Lung (tissue), 12 donors: ENCODE data around the gene BCORL1. TPM values are rescaled to one million over a fixed set of nuclear protein-coding genes. Genes with fewer than 3 reads are reported as not detected.

Experiments
- ATAC-seq: fragments of 200-7000 bp; cut with Tn5 transposase; one replicate; pipeline ENCODE4 v1.9.1; 2020; ENCODE audit warnings: moderate number of reproducible peaks; ENCODE audit not compliant: insufficient read depth, low FRiP score
- DNase-seq, 3 donors: peaks; one replicate each; pipeline ENCODE4 v3.0.0-alpha.2; 2013 to 2017
- H3K27ac ChIP-seq, 2 donors: one replicate each; pipeline ENCODE4 v1.5.1; 2013; ENCODE audit warnings: mild to moderate bottlenecking in 2 of 2, moderate library complexity in 2 of 2, control low read depth in 1 of 2, inconsistent platforms in 1 of 2, low read depth in 1 of 2, low read length in 1 of 2
- H3K27me3 ChIP-seq, 3 donors: one replicate each; pipeline ENCODE4 v1.5.1; 2013; ENCODE audit warnings: low read length in 2 of 3; ENCODE audit not compliant: control insufficient read depth in 3 of 3, insufficient read depth in 3 of 3
- H3K36me3 ChIP-seq, 4 donors: one replicate each; pipeline ENCODE4 v1.5.1; 2013; ENCODE audit warnings: low read length in 4 of 4, mild to moderate bottlenecking in 1 of 4, moderate library complexity in 1 of 4; ENCODE audit not compliant: control insufficient read depth in 4 of 4, insufficient read depth in 4 of 4
- H3K4me1 ChIP-seq, 5 donors: one replicate each; pipeline ENCODE4 v1.5.1; 2013; ENCODE audit warnings: low read length in 5 of 5, mild to moderate bottlenecking in 2 of 5, moderate library complexity in 1 of 5; ENCODE audit not compliant: control insufficient read depth in 5 of 5, insufficient read depth in 5 of 5
- H3K4me3 ChIP-seq: one replicate; pipeline ENCODE4 v1.5.1; 2013; ENCODE audit warnings: mild to moderate bottlenecking, control low read depth, moderate library complexity
- H3K9ac ChIP-seq, 2 donors: one replicate each; pipeline ENCODE4 v1.5.1; 2013; ENCODE audit warnings: low read length in 2 of 2, control low read depth in 1 of 2; ENCODE audit not compliant: insufficient read depth in 1 of 2
- H3K9me3 ChIP-seq, 4 donors: one replicate each; pipeline ENCODE4 v1.5.1; 2013; ENCODE audit warnings: low read length in 3 of 4, mild to moderate bottlenecking in 1 of 4, moderate library complexity in 1 of 4; ENCODE audit not compliant: control insufficient read depth in 4 of 4, insufficient read depth in 3 of 4
- WGBS, 2 donors: extraction: QIAGEN DNeasy Blood & Tissue Kit; methylation state at CpG; one replicate each; pipeline ENCODE4 v1.1.7; 2013; 5-methylcytosine and 5-hydroxymethylcytosine counted together
- polyA plus RNA-seq, 2 donors: library from polyadenylated mRNA; stranded (reverse); fragments of 200-250 nt; gene quantifications; one replicate each; pipeline ENCODE4 v1.2.1, GENCODE V29; 2013
- total RNA-seq, 2 donors: library from RNA; depleted of rRNA in 1 of 2; stranded (reverse); fragments of >200 nt in 1 of 2; gene quantifications; one replicate each; pipeline ENCODE4 v1.2.1, GENCODE V29; 2014 to 2021
- TF ChIP-seq, protein P1 (sequence below): IDR thresholded peaks from 2 replicates; pipeline ENCODE4 v1.5.1; 2012; ENCODE audit warnings: mild to moderate bottlenecking; ENCODE audit errors: control extremely low read depth, extremely low read depth
- donor health status: control.
- donor health status: control.
- donor health status: Bipolar disorder and iron deficiency.
- donor health status: healthy.
- donor health status: DM: yes; HTN: yes; CAD: no.

Gene BCORL1
- total and polyA plus RNA-seq, 4 donors = 2.3 to 11.8 (median 7.0) TPM

DNA sequence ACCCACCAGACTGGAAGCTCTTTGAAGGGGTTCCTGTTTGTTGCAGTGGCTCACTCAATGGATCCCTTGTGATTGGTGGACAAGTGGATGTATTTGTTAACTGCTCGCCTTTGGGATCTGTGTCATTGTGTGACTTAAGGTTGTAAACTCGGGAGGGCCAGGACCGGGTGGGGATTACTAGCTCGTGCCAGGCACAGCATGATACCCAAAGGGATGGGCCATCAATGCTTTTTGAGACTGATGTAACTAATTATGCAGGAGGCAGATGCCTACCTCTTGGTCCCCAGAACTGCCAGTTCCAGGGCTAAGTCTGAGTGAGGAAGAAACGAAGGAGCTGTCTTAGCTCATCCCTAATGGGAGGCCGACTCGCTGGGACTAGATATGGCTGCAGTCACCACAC, 48.7 kb upstream of the BCORL1 start:
- Histone ChIP-seq H3K27me3 (peaks cover 0 to 3% (median 0%) of the 10 kb centered on the region in 3 donors), H3K4me1 (peaks cover 0 to 5% (median 0%) of the 10 kb centered on the region in 5 donors), H3K36me3 (peaks cover 0 to 6% (median 3%) of the 10 kb centered on the region in 4 donors), H3K4me3 (no peak overlapping the region), H3K9ac (no peak overlapping the region), H3K9me3 (peaks cover 0 to 2% (median 0%) of the 10 kb centered on the region in 4 donors), H3K27ac (no peak overlapping the region)
- ATAC-seq = no peak
- TF ChIP-seq, protein P1, sequence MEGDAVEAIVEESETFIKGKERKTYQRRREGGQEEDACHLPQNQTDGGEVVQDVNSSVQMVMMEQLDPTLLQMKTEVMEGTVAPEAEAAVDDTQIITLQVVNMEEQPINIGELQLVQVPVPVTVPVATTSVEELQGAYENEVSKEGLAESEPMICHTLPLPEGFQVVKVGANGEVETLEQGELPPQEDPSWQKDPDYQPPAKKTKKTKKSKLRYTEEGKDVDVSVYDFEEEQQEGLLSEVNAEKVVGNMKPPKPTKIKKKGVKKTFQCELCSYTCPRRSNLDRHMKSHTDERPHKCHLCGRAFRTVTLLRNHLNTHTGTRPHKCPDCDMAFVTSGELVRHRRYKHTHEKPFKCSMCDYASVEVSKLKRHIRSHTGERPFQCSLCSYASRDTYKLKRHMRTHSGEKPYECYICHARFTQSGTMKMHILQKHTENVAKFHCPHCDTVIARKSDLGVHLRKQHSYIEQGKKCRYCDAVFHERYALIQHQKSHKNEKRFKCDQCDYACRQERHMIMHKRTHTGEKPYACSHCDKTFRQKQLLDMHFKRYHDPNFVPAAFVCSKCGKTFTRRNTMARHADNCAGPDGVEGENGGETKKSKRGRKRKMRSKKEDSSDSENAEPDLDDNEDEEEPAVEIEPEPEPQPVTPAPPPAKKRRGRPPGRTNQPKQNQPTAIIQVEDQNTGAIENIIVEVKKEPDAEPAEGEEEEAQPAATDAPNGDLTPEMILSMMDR = no peak
- 77 to 83% methylated on average over 7 of the region's 7 CpGs for WGBS, 2 donors
- DNase-seq = no peak

DNA sequence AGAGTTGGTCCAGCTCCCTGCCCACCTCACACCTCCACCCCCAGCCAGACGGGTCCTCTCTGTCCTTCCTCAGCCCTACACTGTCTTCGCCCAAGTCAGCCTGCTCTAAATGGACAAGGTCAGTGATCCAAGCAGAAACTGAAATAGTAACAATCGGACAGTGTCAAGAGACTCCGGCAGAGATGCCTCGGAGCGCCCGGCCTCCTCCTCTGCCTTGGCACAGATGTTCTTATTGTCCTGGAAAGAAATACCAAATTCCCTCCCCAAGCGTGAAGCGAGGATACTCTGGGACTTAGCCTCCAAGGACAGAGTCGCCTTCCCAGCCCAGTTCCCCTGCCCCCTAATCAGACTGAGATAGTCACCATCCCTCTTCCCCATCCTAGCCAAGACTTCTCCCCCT, 48.0 kb upstream of the BCORL1 start:
- DNase-seq = no peak
- Histone ChIP-seq H3K9ac (no peak overlapping the region), H3K27me3 (peaks cover 0 to 3% (median 0%) of the 10 kb centered on the region in 3 donors), H3K9me3 (peaks cover 0 to 2% (median 0%) of the 10 kb centered on the region in 4 donors), H3K4me1 (peaks cover 0 to 5% (median 0%) of the 10 kb centered on the region in 5 donors), H3K27ac (no peak overlapping the region), H3K36me3 (peaks cover 0 to 2% (median under 1%) of the 10 kb centered on the region in 4 donors), H3K4me3 (no peak overlapping the region)
- WGBS, 2 donors = 61 to 77% methylated on average over 10 of the region's 10 CpGs
- TF ChIP-seq, protein P1 = no peak
- no peak for ATAC-seq

DNA sequence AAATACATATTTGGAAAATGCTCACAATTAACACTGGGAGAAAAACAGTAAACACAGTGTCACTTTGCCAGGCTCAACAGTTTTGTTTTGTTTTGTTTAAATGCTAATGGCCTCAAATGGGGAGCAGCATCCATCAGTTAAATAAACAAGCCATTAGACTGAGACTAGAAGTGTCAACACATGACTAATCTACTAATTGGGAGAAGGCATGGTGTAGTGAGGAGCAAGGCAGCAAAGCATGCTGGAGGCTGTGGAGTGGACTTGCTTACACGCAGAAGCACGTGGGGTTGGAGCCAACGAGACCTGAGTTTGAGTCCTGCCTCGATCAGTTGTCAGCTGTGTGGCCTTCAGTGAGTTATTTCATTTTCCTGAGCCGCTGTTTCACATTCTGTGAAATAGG, 47.5 kb upstream of the BCORL1 start:
- DNase-seq (no peak), ATAC-seq (no peak)
- H3K4me3 ChIP-seq = no peak overlapping the region
- H3K27ac ChIP-seq = no peak overlapping the region
- no peak overlapping the region for H3K9ac ChIP-seq
- H3K27me3 ChIP-seq = peaks cover 0 to 3% (median 0%) of the 10 kb centered on the region in 3 donors
- TF ChIP-seq, protein P1 = no peak
- H3K4me1 ChIP-seq = peaks cover 0 to 5% (median 0%) of the 10 kb centered on the region in 5 donors
- H3K36me3 ChIP-seq = no peaks in the 10 kb centered on the region
- WGBS, 2 donors = 74 to 98% methylated on average over 5 of the region's 5 CpGs
- peaks cover 0 to 2% (median 0%) of the 10 kb centered on the region in 4 donors for H3K9me3 ChIP-seq

DNA sequence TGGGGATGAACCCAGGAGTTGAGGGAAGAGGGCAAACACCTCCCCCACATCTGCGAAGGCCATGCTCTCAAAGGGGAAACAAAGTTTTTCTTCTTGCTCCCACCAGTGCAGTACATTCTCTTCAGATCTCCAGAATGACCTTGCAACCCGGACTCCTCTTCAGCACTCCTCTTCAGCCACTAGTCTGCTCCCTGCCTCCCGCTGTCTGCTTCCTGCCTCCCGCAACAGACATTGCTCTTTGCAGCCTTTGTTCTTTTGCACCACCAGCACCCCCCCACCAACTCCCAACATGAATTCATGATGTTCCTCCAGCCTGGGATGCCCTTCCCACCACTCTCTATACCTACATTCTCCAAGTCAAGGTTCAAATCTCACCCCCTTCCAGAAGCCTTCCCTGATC, 44.4 kb upstream of the BCORL1 start:
- no peak overlapping the region for H3K4me3 ChIP-seq
- WGBS, 2 donors = 53 to 78% methylated on average over 4 of the region's 4 CpGs
- H3K9ac ChIP-seq = no peak overlapping the region
- TF ChIP-seq, protein P1 = no peak
- no peaks in the 10 kb centered on the region for H3K9me3 ChIP-seq
- no peak for ATAC-seq
- H3K27ac ChIP-seq = no peak overlapping the region
- DNase-seq = no peak
- no peaks in the 10 kb centered on the region for H3K36me3 ChIP-seq
- peaks cover 0 to 3% (median 0%) of the 10 kb centered on the region in 3 donors for H3K27me3 ChIP-seq
- peaks cover 0 to 5% (median 0%) of the 10 kb centered on the region in 5 donors for H3K4me1 ChIP-seq
